HG03159 (cell line): Measurements from ENCODE around the gene ARNT2.
"Not testable (repeated sequence)": the region's sequence is repeated elsewhere in the genome, so short reads cannot be mapped to it uniquely, and the experiment has no call there.

Experiments used
- ATAC-seq: cut with Tn5 transposase; IDR thresholded peaks from one replicate; pipeline ENCODE4 v1.9.1; 2021; ENCODE audit warnings: mild to moderate bottlenecking, moderate library complexity; ENCODE audit not compliant: unreplicated experiment

Gene ARNT2

GRCh38 chr15:80640531-80641121 is 236.4 kb downstream of the ARNT2 start:
- no peak for ATAC-seq

GRCh38 chr15:80641384-80641783 is 237.2 kb downstream of the ARNT2 start:
- ATAC-seq: no peak

- ATAC-seq: no peak
Observed at GRCh38 chr15:80643431-80643951, 239.3 kb downstream of the ARNT2 start.

- ATAC-seq: no peak
Observed at GRCh38 chr15:80645494-80646065, 241.4 kb downstream of the ARNT2 start.

- not testable (repeated sequence) for ATAC-seq
Observed at GRCh38 chr15:80647424-80647823, 243.2 kb downstream of the ARNT2 start.
